AG10803 (cell line): ENCODE results near the gene PIBF1.
A peak's percentile ranks its signal among the peaks of the same experiment; 100 is the strongest.
"Not testable (repeated sequence)": the region's sequence is repeated elsewhere in the genome, so short reads cannot be mapped to it uniquely, and the experiment has no call there.

Experiments used
- DNase-seq: peaks from one replicate; pipeline ENCODE4 v3.0.0; 2010; ENCODE audit warnings: low read depth
- H3K4me3 ChIP-seq: 2 replicates; pipeline ENCODE4 v1.5.1; 2011; ENCODE audit warnings: mild to moderate bottlenecking, low read length, control low read depth
- TF ChIP-seq, protein P1 (sequence below): conservative IDR thresholded peaks from 2 replicates; pipeline ENCODE4 v1.5.1; 2011; ENCODE audit warnings: mild to moderate bottlenecking, low read length, control low read depth, inconsistent platforms

Gene PIBF1

DNA sequence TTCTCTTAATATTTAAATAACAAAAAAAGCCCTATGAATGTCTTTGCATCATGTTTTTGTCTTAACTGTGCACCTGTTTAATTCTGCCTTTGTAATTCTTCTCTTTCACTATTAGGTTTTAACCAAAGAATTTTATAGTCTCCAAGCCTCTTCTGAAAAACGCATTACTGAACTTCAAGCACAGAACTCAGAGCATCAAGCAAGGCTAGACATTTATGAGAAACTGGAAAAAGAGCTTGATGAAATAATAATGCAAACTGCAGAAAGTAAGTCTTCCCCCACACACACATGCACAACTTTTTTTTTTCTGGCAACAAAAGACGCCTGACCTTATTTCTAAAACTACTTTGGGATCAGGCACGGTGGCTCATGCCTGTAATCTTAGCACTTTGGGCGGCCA is 126.5 kb downstream of the PIBF1 start:
- DNase-seq: no peak
- TF ChIP-seq, protein P1, sequence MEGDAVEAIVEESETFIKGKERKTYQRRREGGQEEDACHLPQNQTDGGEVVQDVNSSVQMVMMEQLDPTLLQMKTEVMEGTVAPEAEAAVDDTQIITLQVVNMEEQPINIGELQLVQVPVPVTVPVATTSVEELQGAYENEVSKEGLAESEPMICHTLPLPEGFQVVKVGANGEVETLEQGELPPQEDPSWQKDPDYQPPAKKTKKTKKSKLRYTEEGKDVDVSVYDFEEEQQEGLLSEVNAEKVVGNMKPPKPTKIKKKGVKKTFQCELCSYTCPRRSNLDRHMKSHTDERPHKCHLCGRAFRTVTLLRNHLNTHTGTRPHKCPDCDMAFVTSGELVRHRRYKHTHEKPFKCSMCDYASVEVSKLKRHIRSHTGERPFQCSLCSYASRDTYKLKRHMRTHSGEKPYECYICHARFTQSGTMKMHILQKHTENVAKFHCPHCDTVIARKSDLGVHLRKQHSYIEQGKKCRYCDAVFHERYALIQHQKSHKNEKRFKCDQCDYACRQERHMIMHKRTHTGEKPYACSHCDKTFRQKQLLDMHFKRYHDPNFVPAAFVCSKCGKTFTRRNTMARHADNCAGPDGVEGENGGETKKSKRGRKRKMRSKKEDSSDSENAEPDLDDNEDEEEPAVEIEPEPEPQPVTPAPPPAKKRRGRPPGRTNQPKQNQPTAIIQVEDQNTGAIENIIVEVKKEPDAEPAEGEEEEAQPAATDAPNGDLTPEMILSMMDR: no peak
- no peak overlapping the region for H3K4me3 ChIP-seq

DNA sequence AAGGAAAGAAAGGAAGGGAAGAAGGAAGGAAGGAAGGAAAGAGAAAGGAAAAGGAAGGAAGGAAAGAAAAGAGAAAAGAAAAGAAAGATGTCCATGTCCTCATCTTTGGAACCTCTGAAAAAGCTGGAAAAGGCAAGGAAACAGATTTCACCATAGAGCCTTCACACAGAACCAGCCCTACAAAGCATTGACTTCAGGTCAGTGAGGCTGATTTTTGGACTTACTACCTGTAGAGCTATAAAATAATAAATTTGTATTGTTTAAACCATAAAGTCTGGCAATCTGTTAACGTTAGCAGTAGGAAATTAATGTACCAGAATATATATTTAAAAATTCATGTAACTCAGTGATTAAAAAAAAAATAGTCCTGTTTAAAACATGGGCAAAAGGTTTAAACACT is 130.0 kb downstream of the PIBF1 start:
- TF ChIP-seq, protein P1: no peak
- H3K4me3 ChIP-seq: no peak overlapping the region
- DNase-seq: no peak

DNA sequence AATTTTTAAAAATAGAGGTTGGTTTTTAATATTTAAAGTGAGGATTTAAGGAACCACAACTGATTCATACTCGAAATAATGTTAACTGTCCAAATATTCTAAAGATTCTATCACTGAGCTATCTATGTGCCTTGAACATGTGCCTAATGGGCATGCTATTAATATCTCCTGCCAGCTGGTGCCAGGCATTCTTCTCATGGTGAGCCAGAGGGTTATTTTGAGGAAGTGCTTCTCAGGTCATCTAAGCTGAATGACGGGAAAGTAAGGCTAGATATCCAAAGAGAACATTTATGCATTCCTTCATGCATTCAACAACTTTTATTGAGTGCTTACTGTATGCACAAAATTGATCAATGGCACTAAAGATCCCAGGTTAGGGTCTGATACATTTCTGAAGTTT is 138.2 kb downstream of the PIBF1 start:
- TF ChIP-seq, protein P1: no peak
- H3K4me3 ChIP-seq: no peak overlapping the region
- DNase-seq: peak; percentile 56

DNA sequence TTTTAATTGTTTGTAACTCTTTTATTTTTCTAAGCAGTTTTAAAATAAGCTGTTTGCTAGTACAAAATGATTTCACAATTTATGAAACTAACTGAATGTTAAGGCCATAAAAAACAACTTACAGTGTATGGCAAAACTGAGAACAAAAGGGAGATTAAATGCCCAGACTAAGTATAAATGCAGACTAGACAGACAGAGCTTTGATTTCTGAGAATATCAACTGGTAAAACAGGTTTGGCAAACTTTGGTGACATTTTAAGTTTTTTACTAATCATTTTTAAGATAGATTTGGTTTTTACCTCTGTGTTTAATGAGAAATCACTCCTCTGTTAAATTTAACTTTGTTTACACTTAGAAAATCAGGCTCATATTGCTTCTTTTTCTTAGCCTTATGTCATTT is 149.4 kb downstream of the PIBF1 start:
- no peak for DNase-seq
- TF ChIP-seq, protein P1: no peak
- no peak overlapping the region for H3K4me3 ChIP-seq

DNA sequence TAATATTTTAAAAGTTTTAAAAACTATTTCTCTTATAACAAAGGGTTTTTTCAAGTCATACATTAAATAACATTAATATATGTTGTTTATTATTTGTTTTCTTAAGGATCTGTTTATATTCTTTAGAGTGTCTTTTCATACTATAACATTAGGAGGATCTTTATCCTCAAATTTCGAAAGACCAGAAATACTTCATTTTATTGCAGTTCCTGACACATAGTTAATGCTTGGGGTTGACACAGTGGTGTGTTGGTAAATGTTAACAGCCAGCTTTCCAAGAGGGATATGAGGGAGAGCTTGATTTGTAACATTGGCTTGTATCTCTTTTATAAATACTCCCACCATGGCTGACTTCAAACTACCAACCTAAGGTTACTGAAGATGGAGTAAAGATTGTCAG is 150.3 kb downstream of the PIBF1 start:
- H3K4me3 ChIP-seq: no peak overlapping the region
- DNase-seq: peak; percentile 16
- TF ChIP-seq, protein P1: no peak

DNA sequence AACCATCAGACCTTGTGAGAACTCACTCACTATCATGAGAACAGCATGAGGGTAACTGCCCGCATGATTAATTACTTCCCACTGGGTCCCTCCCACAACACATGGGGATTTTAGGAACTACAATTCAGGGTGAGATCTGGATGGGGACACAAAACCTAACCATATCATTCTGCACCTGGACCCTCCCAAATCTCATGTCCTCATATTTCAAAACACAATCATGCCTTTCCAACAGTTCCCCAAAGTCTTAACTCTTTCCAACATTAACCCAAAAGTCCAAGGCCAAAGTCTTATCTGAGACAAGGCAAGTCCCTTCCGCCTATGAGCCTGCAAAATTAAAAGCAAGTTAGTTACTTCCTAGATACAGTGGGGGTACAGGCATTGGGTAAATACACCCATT is 164.3 kb downstream of the PIBF1 start:
- not testable (repeated sequence) for DNase-seq, H3K4me3 ChIP-seq

DNA sequence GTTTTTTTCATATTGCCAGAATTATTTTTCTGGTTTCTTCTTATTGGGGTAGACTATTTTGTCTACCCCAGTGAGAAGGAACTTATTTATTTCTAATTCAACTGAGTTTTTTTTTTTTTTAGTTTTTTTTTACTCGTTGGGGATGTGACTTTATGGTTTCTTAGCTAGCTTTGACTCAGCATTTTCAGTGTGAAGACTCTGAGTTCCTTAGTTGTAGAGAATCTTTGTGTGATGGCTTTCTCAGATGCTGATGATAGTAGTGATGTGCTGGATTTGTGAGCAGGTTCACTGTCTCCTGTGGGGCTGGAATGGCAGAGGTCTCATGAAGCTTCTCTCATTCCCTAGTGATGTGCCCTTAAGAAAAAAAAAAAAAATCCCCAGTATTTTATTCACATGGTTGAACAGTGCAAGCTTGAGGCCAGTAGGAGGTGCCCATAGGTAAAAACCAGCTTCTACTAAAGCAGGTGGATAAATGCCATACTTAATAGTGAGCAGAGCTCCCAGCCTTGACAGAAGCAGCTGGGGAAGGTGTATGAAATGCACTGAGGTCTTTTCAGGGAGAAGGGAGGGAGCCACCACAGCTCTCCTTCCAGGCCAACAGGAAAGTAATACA is 170.7 kb downstream of the PIBF1 start:
- TF ChIP-seq, protein P1: no peak
- no peak overlapping the region for H3K4me3 ChIP-seq
- DNase-seq: no peak
